Daoy (cell line): ENCODE measurements around the gene IQGAP3. TPM values are rescaled to one million over a fixed set of nuclear protein-coding genes. Genes with fewer than 3 reads are reported as not detected.

Experiments
- DNase-seq: peaks from one replicate; pipeline ENCODE4 v3.0.0-alpha.2; 2015; ENCODE audit warnings: low read depth
- total RNA-seq: library from RNA; depleted of rRNA; stranded (reverse); fragments of >200 nt; shearing (Covaris generic); gene quantifications from 2 replicates; pipeline ENCODE4 v1.2.3, GENCODE V29; 2014

The IQGAP3 gene
- total RNA-seq, 1 experiment from 2014 or later, result 45.7 TPM

DNA sequence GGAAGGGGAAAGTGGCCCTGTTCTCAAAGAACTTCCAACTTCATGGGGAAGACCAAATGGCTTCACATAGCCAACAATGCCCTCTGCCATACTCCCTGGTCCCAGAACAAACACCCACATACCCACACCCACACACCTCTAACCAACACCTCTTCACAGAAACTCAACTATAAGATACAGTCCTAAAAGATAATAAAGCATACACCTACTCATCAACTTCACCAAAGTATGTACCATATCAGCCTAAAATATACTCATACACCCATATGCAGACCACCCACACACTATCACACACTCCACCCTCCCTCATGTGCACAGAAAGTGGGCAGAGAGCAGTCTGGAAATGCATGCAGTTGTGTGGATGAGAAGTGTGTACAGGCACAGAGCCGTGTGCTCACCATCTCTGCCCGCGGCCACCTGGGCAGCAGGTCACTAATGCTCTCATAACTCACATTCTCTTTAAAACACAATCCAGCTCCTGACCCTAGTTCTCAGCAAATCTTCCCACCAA, 27.7 kb downstream of the IQGAP3 start:
- DNase-seq, result no peak

DNA sequence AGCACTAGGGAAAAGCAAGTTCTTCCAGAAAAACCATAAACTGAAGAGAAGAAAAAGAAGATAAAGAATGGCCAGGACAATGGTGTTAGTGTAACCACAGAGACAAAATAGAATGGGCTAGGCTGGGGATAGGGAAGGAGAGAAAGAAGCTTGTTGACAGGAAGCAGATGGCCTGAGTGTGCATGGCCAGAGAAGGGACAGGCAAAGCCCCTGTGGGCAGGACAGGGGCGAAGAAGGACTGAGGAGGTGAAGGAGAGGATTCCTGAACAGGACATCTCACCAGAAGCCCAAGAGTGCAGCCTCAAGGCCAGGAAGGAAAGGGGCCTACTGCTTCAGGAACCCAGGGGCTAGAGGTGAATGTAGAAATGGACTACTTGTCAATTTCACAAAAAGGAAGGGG, 29.3 kb downstream of the IQGAP3 start:
- no peak for DNase-seq

DNA sequence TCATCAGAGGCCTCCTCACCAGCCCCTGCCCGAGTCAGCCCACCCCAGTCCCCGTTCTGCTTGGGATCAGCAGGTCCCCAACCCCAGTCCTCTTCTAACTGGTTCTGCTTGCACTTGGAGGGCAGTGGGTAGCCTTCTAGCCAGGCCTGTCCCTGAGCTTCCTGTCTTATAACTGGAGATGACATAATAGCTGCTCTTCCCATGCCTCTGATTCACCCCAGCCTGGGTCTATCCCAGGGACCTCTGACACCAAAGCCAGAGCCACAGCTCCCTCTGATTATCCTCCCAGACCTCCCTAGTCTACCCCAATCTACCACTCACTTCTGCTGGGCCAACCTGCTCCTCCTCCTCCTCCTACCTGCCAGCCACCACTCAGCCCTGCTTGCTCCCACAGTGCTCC, 31.4 kb downstream of the IQGAP3 start:
- no peak for DNase-seq

DNA sequence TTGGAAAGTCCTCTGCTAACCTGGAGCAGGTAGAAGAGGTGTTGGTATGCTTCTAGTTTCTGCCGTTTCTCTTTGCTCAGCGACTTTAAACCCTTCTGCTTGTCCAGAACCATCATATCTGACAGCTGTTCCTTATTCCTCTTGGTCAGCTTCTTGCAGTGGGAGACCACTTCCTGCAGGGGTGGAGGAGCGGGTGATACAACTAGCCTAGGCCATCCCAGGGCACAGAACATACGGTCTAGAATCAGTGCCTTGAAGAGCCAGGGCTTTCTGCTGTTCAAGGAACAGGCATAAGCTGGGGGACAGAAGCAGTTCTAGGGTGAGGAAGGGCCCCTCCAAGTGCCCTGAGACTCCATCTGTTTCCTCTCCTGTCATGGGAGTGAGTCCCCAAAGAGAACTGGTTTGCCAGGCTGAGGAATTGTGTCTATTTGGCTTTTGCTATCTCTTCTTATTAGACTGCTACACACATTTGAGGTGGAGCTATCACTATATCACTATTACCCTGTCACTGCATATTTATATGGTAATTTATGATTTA, 32.5 kb downstream of the IQGAP3 start:
- DNase-seq, result no peak

DNA sequence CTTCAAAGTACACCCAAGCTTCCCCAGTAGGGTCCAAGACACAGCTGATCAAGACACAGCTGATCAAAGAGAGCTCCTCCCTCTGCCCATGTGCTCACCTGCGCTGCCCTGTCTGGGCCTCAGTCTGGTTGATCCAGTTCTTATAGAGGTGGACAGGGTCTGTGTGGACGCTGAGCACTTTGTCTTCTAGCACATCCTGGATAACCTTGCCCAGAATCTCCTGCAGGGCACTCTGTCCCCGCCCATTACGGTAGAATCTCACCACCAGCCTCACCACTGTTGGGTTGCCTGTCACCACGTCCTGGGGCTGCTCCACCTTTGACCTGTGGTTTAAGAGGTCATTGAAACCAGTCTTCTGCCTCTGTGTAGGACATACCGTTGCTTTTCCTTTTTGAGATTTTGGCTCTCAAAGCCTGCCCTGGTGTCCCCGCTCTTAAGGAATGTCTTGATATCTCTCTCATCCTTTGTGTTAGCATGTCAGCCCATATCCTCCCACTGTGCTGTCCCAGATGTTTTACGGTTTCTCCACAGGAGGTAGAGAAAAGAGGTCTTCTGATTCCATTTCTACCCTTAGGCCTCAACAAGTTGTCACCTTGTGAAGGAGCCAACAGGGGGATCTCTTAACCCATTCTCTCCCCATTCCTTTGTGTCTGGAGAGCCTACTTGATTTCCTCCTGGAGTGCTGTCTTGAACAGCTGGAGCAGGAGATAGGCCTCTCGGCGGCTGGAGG, 33.5 kb downstream of the IQGAP3 start:
- no peak for DNase-seq

DNA sequence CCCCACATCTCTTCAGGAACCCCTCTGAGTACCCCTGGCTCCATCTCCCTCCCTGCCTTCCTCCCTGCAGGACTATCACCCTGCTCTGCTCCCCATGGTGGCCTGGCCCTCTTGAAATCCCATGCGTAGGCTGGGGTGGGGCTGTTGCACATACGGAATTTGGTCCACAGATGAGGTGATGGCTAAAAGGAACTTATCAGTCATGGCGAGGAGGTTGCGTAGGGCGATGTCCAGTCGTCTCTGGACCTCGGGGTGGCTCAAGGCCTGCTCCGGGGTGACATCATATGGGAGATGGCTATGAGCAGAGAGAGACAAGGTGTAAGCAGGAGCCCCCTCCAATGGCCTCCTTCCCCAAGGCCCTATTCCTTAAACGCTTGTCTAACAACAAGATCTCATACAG, 35.3 kb downstream of the IQGAP3 start:
- DNase-seq, result no peak

DNA sequence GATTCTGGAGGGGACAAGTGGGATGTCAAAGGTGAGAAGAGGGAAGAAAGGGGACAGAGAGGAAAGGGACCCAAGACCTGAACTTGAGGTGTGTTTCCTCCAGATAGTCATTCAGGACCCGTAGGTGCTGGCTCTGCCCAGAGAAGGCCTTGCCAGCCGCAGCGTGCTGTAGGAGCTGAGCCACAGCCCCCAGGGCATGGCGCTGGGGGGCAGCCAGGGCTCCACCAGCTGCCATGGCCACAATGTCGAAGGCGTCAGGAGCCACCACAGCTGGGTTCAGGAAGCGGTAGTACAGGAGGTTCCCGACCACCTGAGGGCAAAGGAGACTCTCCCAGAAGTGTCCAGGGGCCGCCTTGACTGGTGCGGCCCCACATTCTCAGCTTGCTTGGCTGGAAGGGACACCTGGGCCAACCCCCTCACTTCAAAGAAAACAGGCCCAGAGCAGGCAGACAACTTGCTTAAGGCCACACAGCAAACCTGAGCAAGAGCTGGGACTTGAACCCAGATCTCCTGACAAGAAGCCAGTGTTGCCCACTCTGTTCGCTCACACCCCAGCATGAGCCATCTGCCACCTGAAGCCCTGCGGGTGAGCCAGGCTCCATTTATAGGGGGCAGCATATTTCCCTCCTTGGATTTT, 37.8 kb downstream of the IQGAP3 start:
- DNase-seq, result no peak

DNA sequence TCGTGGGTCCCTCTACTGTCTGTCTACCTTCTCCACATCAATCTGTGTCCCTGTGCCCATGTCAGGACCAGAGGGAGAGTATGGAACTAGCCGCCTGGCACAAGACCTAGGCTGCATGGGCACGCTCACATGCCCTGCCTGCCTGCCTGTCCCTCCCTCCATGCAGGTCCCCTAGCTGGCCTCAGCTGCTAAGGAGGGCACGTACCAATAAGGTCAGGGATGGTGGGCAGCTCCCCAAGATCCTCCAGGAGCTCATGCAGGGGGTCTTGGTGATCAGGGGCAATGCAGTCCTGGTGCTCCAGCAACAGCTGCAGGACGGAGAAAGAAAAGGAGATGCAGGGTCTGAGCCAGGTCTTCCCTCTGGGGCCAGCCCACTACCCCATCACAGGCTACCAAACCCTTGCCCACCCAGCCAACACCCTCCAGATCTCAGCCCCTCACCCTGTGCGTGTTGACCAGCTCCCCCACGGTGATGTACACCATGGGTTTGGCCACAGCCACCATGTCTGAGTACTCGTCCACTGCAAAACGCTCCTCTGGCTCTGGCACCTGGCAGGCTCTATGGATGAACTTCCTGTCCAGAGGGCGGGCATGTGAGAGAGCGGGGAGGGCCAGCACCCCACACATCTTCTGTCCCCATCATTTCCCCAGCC, 38.7 kb downstream of the IQGAP3 start:
- DNase-seq, result no peak

DNA sequence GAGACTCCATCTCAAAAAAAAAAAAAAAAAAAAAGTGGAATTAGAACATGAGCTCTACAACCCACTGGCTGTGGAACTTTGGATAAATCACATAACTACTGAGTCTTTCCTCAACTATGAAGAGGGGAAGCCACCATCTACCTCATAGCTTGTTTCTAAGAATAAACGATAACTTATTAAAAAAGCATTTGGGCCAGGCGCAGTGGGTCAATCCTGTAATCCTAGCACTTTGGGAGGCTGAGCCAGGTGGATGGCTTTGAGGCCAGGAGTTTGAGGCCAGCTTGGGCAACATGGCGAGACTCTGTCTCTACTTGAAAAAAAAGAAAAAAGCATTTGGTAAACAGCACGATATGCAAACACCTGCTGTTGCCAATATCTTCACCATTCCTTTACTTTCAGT, 40.0 kb downstream of the IQGAP3 start:
- DNase-seq, result no peak

DNA sequence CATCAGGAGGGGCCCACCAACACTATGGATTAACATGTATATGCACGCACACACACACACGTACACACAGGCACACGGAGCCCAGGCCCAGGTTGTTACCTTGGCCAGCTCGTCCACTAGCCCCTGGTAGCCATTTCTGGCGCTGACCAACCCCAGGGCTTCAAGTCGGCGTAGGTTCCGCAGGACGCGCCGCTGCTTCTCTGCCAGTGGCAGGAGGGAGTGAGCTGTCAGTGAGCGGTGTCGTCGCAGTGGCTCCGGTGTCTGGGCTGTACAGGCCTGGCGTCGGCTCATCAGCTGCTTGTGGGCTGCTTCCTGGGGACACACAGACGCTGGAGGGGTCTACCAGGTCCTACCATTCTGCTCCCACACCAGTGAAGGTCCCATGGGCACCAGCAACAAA, 42.4 kb downstream of the IQGAP3 start:
- no peak for DNase-seq

DNA sequence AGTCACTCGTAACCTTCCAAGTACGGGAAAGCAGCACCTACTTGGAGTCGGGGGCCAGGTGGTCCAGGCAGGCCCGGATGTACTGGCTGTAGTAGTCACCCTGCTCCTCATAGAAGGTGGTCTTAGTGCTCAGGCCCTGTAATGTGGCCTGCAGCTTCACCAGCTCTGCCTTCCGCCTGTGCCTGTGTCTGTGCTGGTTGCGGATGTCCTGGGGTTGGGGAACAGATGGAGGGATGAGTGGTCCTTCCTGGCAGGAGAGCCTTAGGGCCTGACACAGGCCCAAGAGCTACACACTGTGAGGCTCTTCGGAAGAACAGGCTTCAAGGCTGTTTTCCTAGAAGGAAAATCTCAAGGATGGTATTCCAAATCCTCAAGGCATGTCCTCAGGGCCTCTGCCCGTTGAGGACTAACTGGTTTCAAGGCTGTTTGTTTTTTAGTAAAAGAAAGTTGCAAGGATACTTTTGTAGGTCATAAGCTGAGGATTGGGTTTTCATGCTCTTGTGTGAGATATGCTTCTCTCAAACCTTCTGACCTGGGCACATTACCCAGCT, 43.4 kb downstream of the IQGAP3 start:
- no peak for DNase-seq

DNA sequence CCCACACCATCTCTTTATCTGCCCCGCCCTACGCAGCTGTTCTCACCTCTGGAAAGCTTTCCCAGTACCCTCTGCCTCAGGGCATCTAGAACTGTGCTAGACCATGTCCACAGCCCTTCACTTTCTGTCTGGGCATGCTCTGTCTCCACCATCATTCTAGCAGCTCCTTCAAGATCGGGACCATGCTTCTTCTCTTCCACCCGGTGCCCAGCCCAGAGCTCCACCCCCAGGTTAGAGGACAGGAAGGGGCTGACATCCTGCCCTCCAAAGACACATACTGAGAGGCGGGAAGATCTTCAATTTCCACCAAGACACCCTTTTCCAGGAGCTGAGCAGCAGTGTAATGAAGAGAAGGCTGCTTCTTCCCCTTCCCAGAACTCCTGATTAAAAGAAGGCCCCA, 44.1 kb downstream of the IQGAP3 start:
- no peak for DNase-seq

DNA sequence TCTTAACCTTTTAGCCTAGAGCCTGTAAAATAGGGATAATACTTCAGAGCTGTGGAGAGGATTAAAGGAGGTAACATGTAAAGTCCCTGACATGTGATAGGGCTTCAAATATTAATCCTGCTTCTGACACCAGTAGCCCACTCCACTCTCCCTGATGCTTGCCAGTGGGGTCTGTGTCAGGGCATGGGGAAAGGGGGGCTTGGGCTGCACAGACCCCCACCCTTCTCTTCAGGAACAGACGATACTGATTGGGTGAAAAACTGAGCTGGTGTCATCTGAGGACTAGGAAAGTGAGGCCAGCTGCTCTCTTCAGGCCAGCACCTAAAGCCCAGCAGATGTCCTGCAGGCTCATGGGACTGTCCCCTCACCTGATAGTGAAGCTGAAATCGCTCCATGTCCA, 44.8 kb downstream of the IQGAP3 start:
- DNase-seq, result no peak

DNA sequence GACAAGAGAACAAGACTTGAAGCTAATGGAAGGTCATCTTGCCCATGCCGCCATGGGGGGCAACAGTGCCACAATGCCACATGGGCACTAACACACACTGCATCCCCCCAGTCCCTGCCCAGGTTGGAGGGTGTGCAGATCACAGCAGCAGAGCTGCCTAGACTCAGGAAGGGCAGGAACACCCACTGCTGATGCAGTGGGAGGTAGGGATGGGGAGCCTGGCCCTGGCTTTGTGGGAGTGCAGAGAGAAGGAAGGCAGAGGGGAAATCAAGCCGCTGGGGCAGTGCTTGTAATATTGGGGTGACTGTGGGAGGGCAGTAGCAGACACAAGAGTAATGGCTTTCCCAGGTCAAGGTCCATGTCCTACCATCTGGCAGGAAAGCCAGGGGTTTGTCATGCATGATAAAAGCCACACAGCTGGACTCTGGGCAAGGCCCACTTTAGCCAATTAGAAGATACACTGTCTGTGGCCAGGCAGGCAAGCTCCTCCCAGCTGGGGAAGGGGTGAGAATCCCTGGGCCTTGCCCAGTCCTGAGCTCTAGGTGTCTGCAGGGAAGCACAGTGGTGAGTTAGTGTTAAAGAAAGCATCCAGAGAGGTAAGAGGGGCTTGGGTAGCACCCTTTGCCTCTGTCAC, 46.4 kb downstream of the IQGAP3 start:
- DNase-seq, result no peak

DNA sequence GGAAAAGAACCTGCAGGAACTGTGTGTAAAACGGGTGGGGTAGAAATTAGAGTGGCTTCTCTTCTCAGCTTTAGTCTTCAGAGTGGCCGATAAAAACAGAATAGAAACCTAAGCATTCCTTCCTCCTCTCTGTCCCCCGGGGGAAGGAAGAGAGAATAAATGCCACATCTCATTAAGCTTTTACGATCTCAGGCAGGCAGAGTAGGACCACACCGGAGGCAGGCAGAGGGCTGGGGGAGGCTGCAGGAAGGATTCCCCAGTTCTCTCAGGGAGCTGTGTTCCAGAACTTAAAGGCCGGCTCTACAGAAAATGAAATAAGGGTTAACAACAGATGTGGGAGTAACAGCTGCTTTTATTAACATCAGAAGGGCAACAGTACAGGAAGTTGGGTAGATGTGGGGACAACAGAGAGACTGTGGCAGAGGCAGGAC, 47.3 kb downstream of the IQGAP3 start:
- no peak for DNase-seq

DNA sequence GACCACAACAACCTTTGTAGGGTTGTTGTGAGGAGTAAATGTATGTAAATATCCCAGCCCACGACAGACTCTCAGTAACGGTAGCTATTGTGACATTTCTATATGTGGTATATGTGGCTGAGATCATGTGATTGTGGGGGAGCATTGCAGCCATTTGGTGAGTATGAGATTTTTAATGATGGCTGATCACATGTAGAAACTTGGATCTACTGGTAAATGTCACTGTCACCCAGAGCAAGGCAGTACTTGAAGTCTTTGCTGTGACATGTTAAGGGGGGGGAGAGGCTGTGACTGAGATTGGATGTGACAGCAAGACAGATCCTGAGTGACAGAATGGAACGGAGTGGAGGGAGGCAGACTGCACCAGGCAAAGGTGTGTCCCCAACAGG, 47.9 kb downstream of the IQGAP3 start:
- DNase-seq, result no peak

DNA sequence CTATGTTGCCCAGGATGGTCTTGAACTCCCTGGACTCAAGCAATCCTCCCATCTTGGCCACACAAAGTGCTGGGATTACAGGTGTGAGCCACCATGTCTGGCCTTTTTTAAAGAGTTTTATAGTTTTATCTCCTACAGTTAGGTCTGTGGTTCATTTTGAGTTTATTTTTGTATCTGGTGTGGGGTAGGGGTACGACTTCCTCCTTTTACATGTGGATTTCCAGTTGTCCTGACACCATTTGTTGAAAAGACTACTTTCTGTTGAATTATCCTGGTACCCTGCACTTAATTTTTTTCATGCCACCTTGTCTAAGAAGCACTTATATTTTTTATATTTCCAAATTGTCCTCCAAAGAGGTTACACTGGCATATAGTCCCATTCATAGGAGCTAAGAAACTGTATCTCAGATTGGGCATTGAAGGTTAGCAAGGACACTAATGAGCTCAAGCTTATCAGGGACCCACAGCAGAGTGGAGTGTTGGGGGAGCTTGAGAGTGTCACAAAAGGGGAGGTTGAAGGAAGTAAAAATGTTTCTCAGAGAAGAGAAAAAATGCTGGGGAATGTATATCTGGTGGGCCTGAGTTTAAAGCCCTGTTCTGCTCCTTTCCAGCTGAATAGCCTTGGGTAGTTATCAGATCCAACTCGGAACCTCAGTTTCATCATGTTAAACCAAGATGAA, 48.4 kb downstream of the IQGAP3 start:
- DNase-seq, result no peak

DNA sequence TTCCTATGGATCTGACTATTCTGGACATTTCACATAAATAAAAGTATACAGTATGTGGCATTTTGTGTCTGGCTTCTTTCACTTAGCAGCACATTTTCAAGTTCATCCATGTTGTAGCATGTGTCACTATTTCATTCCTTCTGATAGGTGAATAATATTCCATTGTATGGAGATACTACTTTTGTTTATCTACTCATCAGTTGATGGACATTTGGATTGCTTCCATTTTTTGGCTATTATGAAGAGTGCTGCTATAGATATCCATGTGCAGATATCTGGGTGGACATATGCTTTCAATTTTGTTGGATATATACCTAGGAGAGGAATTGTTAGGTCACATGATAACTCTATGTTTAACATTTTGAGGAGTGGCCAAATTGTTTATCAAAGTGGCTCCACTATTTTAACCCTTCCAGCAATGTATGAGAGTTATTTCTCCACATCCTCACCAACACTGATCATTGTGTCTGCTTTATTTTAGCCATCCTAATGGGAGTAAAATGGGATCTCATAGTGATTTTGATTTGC, 49.9 kb downstream of the IQGAP3 start:
- DNase-seq, result no peak

DNA sequence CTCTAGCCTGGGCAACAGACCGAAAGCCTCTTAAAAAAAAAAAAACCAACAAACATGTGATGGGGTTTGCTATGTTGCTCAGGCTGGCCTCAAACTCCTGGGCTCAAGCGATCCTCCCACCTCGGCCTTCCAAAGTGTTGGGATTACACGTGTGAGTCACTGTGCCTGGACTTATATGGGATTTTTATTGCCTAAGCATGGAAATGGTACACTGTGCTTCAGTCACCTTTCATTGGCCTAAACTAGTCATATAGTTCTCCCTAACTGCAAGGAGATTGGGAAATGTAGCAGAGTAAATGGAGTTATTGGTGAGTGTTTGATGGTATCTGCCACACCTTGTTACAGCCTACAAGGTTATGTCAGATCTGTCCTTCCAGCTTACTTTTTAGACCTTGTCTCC, 54.6 kb downstream of the IQGAP3 start:
- DNase-seq, result no peak

DNA sequence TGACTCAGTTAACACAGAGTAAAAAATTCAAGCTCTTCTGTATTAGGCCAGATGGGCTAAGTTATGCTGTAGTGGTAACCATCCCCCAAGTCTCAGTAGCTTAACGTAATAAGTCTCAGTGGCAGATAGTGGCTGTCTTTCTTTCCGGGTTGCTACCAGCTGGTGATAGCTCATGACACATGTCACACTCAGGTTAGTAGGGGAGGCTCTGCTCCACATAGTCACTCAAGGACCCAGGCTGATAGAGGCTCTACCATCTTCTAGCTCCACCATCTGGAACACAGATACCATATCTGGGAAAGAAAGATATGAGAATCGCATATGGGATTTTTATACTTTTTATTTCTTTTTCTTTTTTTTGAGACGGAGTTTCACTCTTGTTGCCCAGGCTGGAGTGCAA, 55.5 kb downstream of the IQGAP3 start:
- no peak for DNase-seq

DNA sequence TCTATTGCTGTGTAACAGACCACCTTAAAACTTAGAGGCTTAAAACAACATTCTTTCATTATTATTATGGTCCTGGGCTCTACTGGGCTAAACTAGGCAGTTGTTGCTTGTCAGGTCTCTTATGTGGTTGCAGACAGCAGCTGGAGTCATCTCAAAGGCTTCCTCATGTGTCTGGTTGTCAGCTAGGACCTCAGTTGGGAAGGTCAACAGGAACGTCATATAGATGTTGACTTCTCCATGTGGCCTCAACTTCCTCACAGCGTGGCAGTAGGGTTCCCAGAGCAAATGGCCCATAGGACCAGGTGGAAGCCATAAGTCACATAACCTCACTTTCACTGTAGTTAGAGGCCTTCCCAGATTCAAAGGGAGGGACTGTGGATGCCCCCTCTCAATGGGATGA, 56.4 kb downstream of the IQGAP3 start:
- no peak for DNase-seq
